Epithelial cell of esophagus (primary cell): ENCODE measurements around the gene IFNLR1.

Experiments
- DNase-seq: peaks from one replicate; pipeline ENCODE4 v3.0.0; 2010; ENCODE audit warnings: low read depth
- H3K4me3 ChIP-seq: 2 replicates; pipeline ENCODE4 v1.5.1; 2011; ENCODE audit warnings: mild to moderate bottlenecking, low read length, control low read depth
- CTCF ChIP-seq: IDR thresholded peaks from 2 replicates; pipeline ENCODE4 v1.5.1; 2011; ENCODE audit warnings: low read depth, mild to moderate bottlenecking, low read length, control low read depth, inconsistent platforms; ENCODE audit not compliant: insufficient read depth; ENCODE audit errors: missing control alignments

IFNLR1 gene

GRCh38 chr1:24126018-24126671, 60.9 kb downstream of the IFNLR1 start:
- TF ChIP-seq CTCF, result no peak
- no peak overlapping the region for H3K4me3 ChIP-seq
- peak; percentile 27 for DNase-seq

- no peak overlapping the region for H3K4me3 ChIP-seq
- TF ChIP-seq CTCF, result no peak
- DNase-seq, result no peak
These were observed 61.6 kb downstream of the IFNLR1 start for GRCh38 chr1:24125456-24125855.

GRCh38 chr1:24124980-24125379, 62.1 kb downstream of the IFNLR1 start:
- DNase-seq, result no peak
- TF ChIP-seq CTCF, result no peak
- no peak overlapping the region for H3K4me3 ChIP-seq

- DNase-seq, result no peak
- H3K4me3 ChIP-seq, result no peak overlapping the region
- no peak for TF ChIP-seq CTCF
These were observed 63.5 kb downstream of the IFNLR1 start for GRCh38 chr1:24123611-24124010.

GRCh38 chr1:24122776-24123175, 64.3 kb downstream of the IFNLR1 start:
- no peak for DNase-seq
- TF ChIP-seq CTCF, result no peak
- H3K4me3 ChIP-seq, result no peak overlapping the region

- no peak for TF ChIP-seq CTCF
- DNase-seq, result no peak
These were observed 65.7 kb downstream of the IFNLR1 start for GRCh38 chr1:24121406-24121805.

GRCh38 chr1:24120965-24121364, 66.1 kb downstream of the IFNLR1 start:
- no peak for DNase-seq
- no peak overlapping the region for H3K4me3 ChIP-seq
- no peak for TF ChIP-seq CTCF

More at GRCh38 chr1:24121406-24121805, 65.7 kb downstream of the IFNLR1 start:
- no peak overlapping the region for H3K4me3 ChIP-seq
